ENCODE results near the gene HNRNPF. TPM values are rescaled to one million over a fixed set of nuclear protein-coding genes. Genes with fewer than 3 reads are reported as not detected.

The HNRNPF gene
- total RNA-seq, 1 experiment from 2014 or later, result 198 TPM

DNA sequence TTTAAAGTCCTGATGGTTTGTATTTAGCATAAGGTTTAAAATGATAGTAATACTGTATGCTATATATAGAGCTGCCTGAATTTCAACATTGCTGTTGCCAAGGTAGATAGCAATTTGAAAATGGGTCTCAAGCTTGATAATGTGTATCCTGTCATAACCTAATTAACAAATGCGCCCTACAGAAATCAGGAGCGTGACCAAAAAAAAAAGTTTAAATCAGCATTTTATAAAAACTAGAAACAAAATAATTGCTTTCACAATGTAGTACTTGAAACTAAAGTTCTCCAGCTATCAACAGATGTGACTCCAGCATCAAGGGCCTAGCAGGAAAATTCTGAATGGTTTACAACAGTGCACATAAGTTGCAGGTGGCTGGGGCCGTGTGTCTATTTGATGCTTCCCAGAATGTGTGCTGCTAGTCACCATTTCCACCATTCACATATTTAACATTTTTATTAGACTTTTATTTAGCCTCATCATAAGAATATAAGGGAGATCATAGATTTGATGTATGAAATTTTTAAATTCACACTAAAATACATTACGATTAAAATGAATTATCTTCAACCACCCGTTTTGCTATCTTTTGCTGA, 23.5 kb downstream of the HNRNPF start:
- no peak overlapping the region for H3K4me3 Mint-ChIP-seq (ENCODE audit: unreplicated experiment)
- H3K27ac Mint-ChIP-seq (ENCODE audit: low read depth, unreplicated experiment), result no peak overlapping the region
- H3K9me3 Mint-ChIP-seq (ENCODE audit: unreplicated experiment), result no peaks in the 10 kb centered on the region
- ChIA-PET CTCF (interaction anchor here (0.5 to 1.7 kb wide), 3 partner anchors 8 to 76 kb away, joined by 3 to 6 read pairs (median 4); no protein-coding TSS in a partner anchor), POLR2A (interaction anchor here (0.6 to 4.8 kb wide), 2 partner anchors 9 to 35 kb away, joined by 3 to 30 read pairs; no protein-coding TSS in a partner anchor)
- H3K36me3 Mint-ChIP-seq (ENCODE audit: insufficient read depth, unreplicated experiment), result peaks cover 83% of the 10 kb centered on the region
- intact Hi-C loops (cut with micrococcal nuclease), result no loop called here
- no TSS peak for BruUV-seq (replicated peaks)
- H3K27me3 Mint-ChIP-seq (ENCODE audit: insufficient read depth, unreplicated experiment), result no peaks in the 10 kb centered on the region
- peaks cover 19% of the 10 kb centered on the region for H3K4me1 Mint-ChIP-seq (ENCODE audit: insufficient read depth, unreplicated experiment)
- no peak for DNase-seq (ENCODE audit: unreplicated experiment)
- no peak for TF ChIP-seq CTCF (IDR thresholded peaks at IDR 0.05; ENCODE audit: unreplicated experiment)

DNA sequence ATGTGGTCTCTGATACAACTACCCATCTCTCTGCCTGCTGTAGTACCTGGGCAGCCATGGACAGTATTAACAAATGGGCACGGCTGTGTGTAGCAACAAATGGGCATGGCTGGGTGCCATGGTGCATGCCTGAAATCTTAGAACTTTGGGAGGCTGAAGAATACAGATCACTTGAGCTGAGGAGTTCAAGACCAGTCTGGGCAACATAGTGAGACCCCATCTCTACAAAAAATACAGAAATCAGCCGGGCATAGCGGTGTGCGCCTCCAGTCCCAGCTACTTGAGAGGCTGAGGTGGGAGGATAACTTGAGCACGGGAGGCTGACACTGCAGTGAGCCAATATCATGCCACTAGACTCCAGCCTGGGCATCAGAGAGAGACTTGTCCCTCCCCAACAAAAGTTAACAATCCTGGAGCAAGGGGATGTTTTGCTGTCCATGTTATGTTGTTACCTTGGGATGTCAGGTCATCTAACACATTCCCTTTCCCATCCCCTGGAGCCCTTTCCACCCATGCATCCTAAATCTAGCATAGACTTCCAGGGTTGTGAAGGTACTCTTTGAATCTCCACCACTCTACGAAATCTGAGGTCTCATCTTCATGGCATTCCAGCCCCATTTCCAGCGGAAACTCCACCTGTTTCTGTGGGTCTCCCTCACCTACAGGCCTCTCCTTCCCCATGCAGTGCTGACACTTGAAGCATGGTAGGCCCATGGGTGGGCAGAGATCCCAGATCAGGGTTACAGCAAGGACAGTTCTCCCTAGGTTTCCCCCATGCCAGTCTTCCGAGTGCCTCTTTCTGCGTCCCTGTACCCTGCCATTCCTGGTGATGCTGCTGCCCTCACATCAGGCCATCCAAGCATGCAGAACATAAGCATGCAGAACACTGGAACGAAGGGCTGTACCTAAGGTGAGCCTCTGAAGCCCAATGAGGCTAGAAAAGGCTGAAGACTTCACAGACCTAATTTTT, 24.4 kb downstream of the HNRNPF start:
- DNase-seq (ENCODE audit: unreplicated experiment), result no peak
- no peak overlapping the region for H3K27ac Mint-ChIP-seq (ENCODE audit: low read depth, unreplicated experiment)

GRCh38 chr10:43383204-43383971, 25.6 kb downstream of the HNRNPF start:
- CTCF ChIA-PET, result interaction anchor here (0.6 to 1.2 kb wide), 3 partner anchors 24 to 91 kb away, joined by 3 to 8 read pairs (median 4); no protein-coding TSS in a partner anchor
- intact Hi-C loops (cut with micrococcal nuclease), result no loop called here
- no peak overlapping the region for H3K4me3 Mint-ChIP-seq (ENCODE audit: unreplicated experiment)
- no peaks in the 10 kb centered on the region for H3K9me3 Mint-ChIP-seq (ENCODE audit: unreplicated experiment)
- no peak for DNase-seq (ENCODE audit: unreplicated experiment)
- H3K27ac Mint-ChIP-seq (ENCODE audit: low read depth, unreplicated experiment), result no peak overlapping the region
- POLR2A ChIA-PET, result interaction anchor here (0.6 to 4.8 kb wide), 6 partner anchors 12 to 350 kb away, joined by 3 to 30 read pairs (median 4); partner anchors contain the start of gene HNRNPF
- peaks cover 61% of the 10 kb centered on the region for H3K36me3 Mint-ChIP-seq (ENCODE audit: insufficient read depth, unreplicated experiment)
- BruUV-seq (replicated peaks), result no TSS peak
- H3K27me3 Mint-ChIP-seq (ENCODE audit: insufficient read depth, unreplicated experiment), result no peaks in the 10 kb centered on the region
- no peak for TF ChIP-seq CTCF (IDR thresholded peaks at IDR 0.05; ENCODE audit: unreplicated experiment)
- H3K4me1 Mint-ChIP-seq (ENCODE audit: insufficient read depth, unreplicated experiment), result peaks cover 15% of the 10 kb centered on the region

More for the DNA sequence above, 24.4 kb downstream of the HNRNPF start:
- no peak overlapping the region for H3K4me3 Mint-ChIP-seq (ENCODE audit: unreplicated experiment)
- POLR2A ChIA-PET, result interaction anchor here (0.6 to 4.8 kb wide), 4 partner anchors 10 to 36 kb away, joined by 3 to 30 read pairs (median 4); partner anchors contain the start of gene HNRNPF
- intact Hi-C loops (cut with micrococcal nuclease), result no loop called here
- CTCF ChIA-PET, result interaction anchor here (0.6 to 1.7 kb wide), 5 partner anchors 8 to 1689 kb away, joined by 3 to 8 read pairs (median 3); no protein-coding TSS in a partner anchor
- no peak for TF ChIP-seq CTCF (IDR thresholded peaks at IDR 0.05; ENCODE audit: unreplicated experiment)
- H3K36me3 Mint-ChIP-seq (ENCODE audit: insufficient read depth, unreplicated experiment), result peaks cover 73% of the 10 kb centered on the region
- H3K4me1 Mint-ChIP-seq (ENCODE audit: insufficient read depth, unreplicated experiment), result peaks cover 19% of the 10 kb centered on the region
- no peaks in the 10 kb centered on the region for H3K9me3 Mint-ChIP-seq (ENCODE audit: unreplicated experiment)
- BruUV-seq (replicated peaks), result no TSS peak
- no peaks in the 10 kb centered on the region for H3K27me3 Mint-ChIP-seq (ENCODE audit: insufficient read depth, unreplicated experiment)

Data from MCF 10A (cell line).